HG03378 (cell line): Measurements from ENCODE around the gene PAM16.

Source experiments
- ATAC-seq: cut with Tn5 transposase; IDR thresholded peaks from one replicate; pipeline ENCODE4 v1.9.1; 2021; ENCODE audit warnings: mild to moderate bottlenecking, moderate library complexity; ENCODE audit not compliant: unreplicated experiment

PAM16 gene

DNA sequence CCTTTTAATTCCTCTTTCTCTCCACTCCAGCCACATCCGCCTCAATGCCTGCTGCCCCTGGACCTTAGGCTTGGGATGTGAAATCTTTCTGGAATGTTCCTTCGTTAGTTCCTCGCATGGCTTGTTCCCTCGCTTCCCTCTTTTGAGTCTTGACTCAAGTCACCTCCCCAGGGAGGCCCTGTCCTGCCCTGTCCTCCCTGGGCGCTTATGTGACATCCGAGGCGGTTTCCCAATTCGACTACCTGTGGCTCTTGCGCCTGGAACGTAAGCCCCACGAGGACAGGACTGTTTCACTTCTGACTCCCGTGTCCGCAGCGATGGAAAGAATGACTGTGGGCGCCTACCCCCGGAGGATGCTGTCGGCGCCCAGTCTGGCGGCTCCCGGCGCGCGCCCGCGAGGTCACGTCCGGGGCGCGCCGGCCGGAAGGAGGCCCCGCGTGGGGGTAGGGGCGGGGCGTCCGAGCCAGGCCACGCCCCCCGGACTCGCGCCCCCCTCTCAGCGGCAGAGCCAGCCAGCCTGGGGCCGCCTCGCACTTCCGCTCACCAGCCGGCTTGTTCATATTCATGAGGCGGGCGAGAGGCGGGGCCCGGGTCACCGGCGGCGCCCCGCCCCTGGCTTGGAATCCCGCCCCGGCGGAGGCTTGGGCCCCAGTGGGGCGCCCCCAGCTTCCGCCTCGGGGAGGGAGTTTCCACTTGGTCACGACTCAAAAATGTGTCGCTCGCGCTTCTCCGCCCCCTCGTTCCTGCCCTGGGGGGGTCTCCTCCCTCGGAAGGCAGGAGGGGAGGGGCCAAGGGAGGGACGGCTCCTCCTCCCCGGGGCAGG, 43.7 kb downstream of the PAM16 start:
- ATAC-seq, result peak; percentile 79

DNA sequence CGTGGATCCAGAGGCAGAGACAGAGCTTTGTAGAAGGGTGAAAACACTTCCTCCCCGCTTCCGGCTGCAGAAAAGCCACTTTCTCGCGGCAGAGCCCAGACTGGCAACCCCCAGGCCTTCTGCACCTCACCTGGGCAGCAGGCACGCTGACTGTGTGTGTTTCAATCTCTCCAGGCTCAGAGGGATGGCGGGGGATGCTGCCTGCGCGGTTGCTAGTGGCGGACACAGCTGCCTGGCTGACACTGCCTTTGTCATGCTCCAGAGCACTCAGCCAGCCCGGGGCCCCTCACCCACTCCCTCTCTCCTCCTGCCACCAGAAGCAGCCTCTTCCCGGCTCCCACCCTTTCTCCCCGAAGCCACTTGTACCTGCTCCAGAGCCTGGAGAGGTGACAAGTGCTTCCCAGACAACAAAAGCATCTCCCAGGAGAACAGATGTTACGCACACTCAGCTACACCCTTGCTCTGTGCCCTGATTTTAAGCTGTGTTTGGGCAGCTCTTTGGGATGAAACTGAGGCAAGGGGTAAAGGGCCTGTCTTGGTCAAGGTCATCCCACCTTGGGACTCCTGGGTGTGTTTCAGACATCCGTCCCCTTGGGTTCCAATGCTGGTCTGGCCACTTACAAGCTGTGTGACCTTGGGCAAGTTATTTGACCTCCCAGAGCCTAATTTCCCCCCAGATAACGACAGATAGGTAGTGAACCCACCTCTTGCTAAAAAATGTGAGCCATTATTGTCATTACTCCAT, 44.5 kb downstream of the PAM16 start:
- no peak for ATAC-seq

DNA sequence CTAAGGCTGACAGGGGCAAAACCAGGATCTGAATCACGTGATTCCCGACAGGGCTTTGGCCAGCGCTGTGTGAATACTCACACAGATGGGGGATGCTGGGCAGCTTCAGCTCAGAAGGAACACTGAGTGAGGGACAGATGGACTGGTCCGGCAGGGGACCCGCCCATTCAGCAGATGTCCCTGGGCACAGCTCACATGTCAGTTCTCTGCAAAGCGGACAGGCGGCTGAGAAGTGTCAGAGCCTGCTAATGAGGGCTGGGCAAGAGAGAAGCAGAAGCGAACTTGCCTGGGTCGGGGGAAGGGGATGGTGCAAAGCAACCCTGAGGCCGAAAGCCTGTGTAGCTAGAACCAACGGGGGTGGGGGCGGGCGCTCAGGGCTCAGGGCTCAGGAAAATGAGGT, 47.1 kb downstream of the PAM16 start:
- ATAC-seq, result no peak

DNA sequence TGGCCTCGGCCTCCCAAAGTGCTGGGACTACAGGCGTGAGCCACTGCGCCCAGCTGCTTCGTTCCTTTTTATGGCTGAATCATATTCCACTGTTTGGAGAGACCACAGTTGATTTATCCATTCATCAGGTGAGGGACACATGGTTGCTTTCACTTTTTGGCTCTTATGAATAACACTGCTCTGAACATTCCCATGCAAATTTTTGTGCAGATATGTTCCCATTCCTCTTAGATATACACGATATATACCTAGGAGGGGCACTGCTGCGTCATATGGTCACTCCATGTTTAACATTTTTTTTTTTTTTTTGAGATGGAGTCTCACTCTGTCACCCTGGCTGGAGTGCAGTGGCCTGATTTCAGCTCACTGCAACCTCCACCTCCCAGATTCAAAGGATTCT, 49.2 kb downstream of the PAM16 start:
- no peak for ATAC-seq

DNA sequence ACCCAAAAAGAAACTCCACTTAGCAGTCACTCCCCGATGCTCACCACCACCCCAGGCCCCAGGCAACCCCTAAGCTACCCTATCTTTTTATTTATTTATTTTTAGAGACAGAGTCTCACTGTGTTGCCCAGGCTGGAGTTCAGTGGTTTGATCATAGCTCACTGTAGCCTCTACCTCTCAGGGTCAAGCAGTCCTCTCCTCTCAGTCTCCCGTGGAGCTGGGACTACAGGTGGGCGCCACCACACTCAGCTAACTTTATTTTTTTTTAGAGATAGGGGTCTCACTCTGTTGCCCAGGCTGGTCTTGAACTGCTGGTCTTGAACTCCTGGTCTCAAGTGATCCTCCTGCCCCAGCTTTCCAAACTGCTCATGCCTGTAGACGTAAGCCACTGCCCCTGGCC, 49.9 kb downstream of the PAM16 start:
- no peak for ATAC-seq

GRCh38 chr16:4298761-4299522, 52.2 kb downstream of the PAM16 start:
- ATAC-seq, result no peak

DNA sequence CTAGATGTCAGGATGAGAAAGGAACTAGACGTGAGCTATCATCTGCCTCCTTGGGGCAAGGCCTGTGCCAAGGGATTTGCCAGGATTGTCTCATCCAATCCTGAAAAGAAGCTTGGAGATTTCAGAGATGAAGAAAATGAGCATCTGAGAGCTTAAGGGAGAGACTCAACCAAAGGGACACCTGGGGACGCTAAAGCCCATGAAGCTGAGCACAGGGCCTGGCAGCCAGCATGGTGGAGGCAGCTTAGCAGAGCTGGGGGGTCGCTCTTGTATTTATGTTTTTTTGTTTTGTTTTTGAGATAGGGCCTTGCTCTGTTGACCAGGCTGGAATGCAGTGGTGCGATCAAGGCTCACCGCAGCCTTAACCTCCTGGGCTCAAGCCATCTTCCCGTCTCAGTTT, 53.6 kb downstream of the PAM16 start:
- no peak for ATAC-seq

GRCh38 chr16:4295581-4295980, 55.5 kb downstream of the PAM16 start:
- no peak for ATAC-seq

DNA sequence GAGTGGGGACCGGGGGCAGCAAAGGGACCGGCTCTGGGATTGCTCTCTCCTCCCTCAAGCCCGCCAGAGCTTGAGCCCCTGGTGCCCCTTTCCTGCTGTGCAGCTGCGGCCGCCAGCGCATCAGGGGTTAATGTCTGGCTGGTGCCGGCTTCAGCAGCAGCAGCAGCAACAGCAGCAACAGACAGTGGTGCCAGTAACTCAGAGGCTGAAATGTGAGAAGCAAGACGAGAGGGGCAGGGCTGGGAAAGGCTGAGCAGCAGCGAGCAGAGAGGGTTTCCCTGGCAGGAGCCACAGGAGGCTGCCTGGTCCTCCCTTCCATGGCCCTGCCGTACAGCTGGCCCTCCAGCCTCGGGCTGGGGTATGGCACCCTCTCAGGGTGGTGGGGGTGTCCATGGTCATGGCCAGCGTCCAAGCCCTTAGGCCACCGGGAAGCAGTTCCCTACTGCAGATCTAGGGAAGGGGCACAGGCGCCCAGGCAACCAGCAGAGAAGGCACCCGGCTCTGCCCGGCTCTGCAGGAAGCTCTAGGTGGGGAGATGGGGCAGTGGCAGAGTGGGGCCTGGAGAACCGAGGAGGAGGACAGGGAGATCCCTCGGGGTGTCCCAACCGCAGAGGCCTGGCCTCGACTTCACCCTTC, 57.2 kb downstream of the PAM16 start:
- ATAC-seq, result no peak

DNA sequence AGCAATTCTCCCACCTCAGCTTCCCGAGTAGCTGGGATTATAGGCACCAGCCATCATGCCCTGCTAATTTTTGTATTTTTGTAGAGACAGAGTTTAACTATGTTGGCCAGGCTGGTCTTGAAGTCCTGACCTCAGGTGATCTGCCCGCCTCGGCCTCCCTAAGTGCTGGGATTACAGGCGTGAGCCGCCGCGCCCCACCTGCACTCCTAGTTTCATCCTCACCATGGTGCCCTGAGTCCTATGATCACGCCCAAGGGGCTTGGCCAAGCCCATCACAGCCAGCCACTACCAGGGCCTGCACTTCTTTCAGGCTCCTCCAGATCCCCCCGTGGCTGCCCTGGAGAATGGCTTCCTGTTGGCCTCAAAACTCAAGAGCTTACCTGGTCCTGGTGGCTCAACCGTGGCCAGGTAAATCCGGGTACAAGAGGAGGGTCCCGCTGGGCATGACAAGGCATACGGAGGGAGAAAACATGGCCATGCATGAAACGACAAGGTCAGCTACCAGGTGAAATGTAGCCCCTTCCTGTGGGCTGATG, 57.9 kb downstream of the PAM16 start:
- ATAC-seq, result no peak

DNA sequence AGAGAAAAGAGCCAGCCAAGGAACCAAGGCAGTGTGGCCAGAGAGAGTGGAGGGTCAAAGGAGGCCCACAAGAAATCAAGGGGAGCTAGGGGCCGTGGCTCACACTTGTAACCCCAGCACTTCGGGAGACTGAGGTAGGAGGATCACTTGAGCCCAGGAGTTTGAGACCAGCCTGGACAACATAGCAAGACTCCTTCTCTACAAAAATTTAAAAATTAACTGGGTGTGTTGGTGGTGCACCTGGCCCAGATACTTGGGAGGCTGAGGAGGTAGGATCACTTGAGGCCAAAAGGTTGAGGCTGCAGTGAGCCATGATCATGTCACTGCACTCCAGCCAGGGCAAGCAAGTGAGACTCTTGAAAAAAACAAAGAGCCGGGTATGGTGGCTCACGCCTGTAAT, 59.4 kb downstream of the PAM16 start:
- ATAC-seq, result no peak
